ES-I3 (cell line): ENCODE results near the gene AK4.

Experiments
- H3K36me3 ChIP-seq: 2 replicates; pipeline ENCODE4 v1.6.1; 2013; ENCODE audit warnings: mild to moderate bottlenecking, low read length, control low read depth, moderate library complexity; ENCODE audit not compliant: insufficient read depth
- H3K4me1 ChIP-seq: 2 replicates; pipeline ENCODE4 v1.6.1; 2013; ENCODE audit warnings: mild to moderate bottlenecking, control low read depth, low read length; ENCODE audit not compliant: insufficient read depth
- H3K9ac ChIP-seq: 2 replicates; pipeline ENCODE4 v1.6.1; 2013; ENCODE audit warnings: low read depth, mild to moderate bottlenecking, low read length, moderate library complexity
- H3K9me3 ChIP-seq: 2 replicates; pipeline ENCODE4 v1.6.1; 2013; ENCODE audit warnings: mild to moderate bottlenecking, low read length, moderate library complexity; ENCODE audit not compliant: control insufficient read depth, insufficient read depth

AK4 gene

DNA sequence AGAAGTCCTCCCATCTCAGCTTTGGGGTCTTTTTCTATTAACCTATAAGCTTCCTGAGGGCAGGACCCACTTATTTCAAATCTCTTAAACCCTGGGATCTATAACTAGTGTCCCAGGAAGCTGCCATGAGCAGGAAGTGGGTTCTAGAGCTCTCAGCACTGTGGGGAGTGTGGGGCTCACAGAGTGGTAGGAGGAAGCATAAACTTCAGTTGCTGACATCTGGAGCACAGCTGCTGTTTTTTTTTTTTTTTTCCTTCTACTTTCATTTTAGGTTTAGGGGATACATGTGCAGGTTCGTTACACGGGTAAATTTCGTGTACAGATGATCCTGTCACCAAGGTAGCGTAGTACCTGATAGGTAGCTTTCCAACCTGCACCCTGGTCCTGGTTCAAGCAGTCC, 59.3 kb downstream of the AK4 start:
- Histone ChIP-seq H3K9me3 (no peaks in the 10 kb centered on the region), H3K4me1 (peaks cover 17% of the 10 kb centered on the region), H3K36me3 (no peaks in the 10 kb centered on the region), H3K9ac (no peak overlapping the region)

DNA sequence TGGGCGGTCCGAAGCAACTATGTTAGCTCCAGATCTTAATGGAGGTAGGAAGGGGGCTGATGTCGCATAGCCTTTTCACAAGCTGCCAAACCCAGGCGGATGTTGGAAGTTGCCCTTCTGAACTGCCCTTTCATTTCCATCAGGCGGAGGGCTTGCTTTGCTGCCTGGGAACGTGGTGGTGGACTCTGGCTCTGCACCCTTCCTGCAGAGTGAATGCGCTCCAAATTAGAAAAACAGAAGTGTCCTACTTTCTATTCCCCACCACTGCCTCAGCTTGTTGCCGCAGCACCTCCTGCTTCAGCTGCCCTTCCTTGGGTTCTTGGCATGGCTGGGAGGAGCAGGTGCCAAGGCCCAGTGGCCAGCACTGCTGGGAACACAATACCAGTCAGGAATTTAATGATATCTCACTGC, 60.6 kb downstream of the AK4 start:
- H3K4me1 ChIP-seq, result peaks cover 17% of the 10 kb centered on the region
- H3K9ac ChIP-seq, result no peak overlapping the region
- no peaks in the 10 kb centered on the region for H3K9me3 ChIP-seq

GRCh38 chr1:65209005-65209885, 61.2 kb downstream of the AK4 start:
- Histone ChIP-seq H3K9me3 (no peaks in the 10 kb centered on the region), H3K4me1 (peaks cover 17% of the 10 kb centered on the region), H3K9ac (no peak overlapping the region), H3K36me3 (no peaks in the 10 kb centered on the region)

More for the DNA sequence above, 60.6 kb downstream of the AK4 start:
- no peaks in the 10 kb centered on the region for H3K36me3 ChIP-seq

- no peak overlapping the region for H3K9ac ChIP-seq
- H3K36me3 ChIP-seq, result no peaks in the 10 kb centered on the region
- peaks cover 17% of the 10 kb centered on the region for H3K4me1 ChIP-seq
- no peaks in the 10 kb centered on the region for H3K9me3 ChIP-seq
These were observed 62.3 kb downstream of the AK4 start for GRCh38 chr1:65210325-65210724.

GRCh38 chr1:65211331-65211730, 63.3 kb downstream of the AK4 start:
- Histone ChIP-seq H3K9ac (no peak overlapping the region), H3K9me3 (no peaks in the 10 kb centered on the region), H3K36me3 (no peaks in the 10 kb centered on the region), H3K4me1 (peaks cover 19% of the 10 kb centered on the region)

DNA sequence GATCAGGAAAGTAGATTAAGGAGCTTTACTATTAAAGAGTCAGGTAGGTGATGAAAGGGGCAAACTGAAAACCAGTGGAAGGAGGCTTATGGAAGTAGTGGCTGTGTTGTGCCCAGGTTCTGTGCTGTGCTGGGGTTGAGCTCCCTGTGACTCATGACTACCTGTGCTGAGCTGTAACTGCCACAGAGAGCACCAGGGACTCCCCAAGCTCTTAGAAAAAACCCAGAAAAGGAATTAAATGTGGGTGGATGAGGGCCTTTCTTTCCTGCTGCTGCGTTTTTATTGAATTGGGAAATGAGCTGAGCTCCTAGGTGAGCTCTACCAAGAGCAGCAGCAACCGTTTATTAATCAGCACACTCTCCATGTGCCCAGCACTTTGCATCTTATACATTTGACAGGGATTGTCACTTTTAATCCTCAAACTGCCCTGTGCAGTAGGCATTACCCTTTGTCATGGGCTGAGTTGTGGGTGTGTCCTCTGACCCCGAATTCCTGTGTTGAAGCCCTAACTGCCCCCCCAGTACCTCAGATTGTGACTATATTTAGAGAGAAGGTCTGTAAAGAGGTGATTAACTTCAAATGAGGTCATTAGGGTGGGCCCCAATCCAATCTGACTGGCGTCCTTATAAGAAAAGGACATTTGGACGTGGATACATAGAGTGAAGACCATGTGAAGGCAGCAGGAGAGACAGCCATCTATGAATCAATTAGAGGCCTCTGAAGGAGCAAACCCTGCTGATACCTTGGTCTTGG, 65.4 kb downstream of the AK4 start:
- Histone ChIP-seq H3K9me3 (no peaks in the 10 kb centered on the region), H3K9ac (no peak overlapping the region), H3K36me3 (no peaks in the 10 kb centered on the region), H3K4me1 (peaks cover 16% of the 10 kb centered on the region)

- H3K9ac ChIP-seq, result no peak overlapping the region
- no peaks in the 10 kb centered on the region for H3K36me3 ChIP-seq
- no peaks in the 10 kb centered on the region for H3K9me3 ChIP-seq
- peaks cover 15% of the 10 kb centered on the region for H3K4me1 ChIP-seq
These were observed 66.5 kb downstream of the AK4 start for GRCh38 chr1:65214340-65215027.

DNA sequence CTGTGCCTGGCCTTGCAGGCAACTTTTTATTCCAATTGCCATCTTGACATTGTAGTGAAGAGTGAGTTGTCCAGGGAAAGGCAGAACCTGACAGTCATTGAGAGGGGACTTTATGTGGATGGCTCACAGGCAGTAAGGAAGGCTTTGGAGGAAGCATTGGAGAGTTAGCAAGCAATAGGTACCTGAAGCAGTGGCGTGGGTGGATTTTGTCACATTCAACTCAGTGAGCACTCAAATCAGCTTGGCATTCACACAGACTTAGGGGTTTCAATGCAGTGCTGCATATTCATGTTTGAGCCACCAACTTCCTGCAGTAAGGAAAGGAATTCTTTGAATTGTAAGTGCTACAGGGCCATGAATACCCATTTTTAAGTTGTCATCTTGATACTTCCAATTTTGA, 69.0 kb downstream of the AK4 start:
- Histone ChIP-seq H3K9ac (no peak overlapping the region), H3K36me3 (no peaks in the 10 kb centered on the region)

GRCh38 chr1:65221638-65222339, 73.8 kb downstream of the AK4 start:
- H3K36me3 ChIP-seq, result peaks cover 7% of the 10 kb centered on the region; the same call in 1 of the 2 replicates
- no peaks in the 10 kb centered on the region for H3K9me3 ChIP-seq
- H3K9ac ChIP-seq, result no peak overlapping the region
- peaks cover 4% of the 10 kb centered on the region for H3K4me1 ChIP-seq

More for the DNA sequence above, 69.0 kb downstream of the AK4 start:
- Histone ChIP-seq H3K9me3 (no peaks in the 10 kb centered on the region), H3K4me1 (peaks cover 15% of the 10 kb centered on the region)

DNA sequence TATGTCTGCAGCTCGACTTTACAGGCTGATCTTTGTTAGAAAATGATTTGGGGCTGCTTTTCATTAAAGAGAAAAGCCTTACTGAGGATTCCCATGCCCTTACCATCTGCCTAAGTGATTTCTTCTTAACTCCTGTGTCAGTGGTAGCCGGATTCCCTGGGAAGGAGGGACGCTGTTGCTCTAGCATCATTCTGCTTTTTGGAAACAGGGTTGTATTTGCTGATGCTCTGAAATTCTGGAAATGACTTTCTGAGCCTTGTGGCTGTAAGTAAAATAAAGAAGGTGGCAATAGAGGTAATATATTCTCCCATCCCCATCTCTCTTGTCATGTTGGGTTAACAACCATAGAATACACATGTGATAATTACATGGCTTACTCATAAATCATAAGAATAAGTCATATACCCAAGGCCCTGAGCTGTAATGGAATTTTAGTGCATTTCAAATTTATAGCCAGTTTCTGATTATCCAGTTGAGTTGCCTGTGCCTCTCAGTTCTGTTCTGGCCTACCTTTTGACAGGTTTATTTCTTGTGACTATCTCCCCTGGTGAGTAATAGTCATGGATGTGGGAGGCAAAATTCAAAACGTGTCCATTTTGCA, 74.4 kb downstream of the AK4 start:
- no peaks in the 10 kb centered on the region for H3K9me3 ChIP-seq
- peaks cover 7% of the 10 kb centered on the region; the same call in 1 of the 2 replicates for H3K36me3 ChIP-seq
- H3K4me1 ChIP-seq, result no peaks in the 10 kb centered on the region
- no peak overlapping the region for H3K9ac ChIP-seq

GRCh38 chr1:65224681-65225091, 76.7 kb downstream of the AK4 start:
- Histone ChIP-seq H3K4me1 (no peaks in the 10 kb centered on the region), H3K9me3 (no peaks in the 10 kb centered on the region), H3K36me3 (peaks cover 13% of the 10 kb centered on the region), H3K9ac (no peak overlapping the region)

- Histone ChIP-seq H3K9ac (no peak overlapping the region), H3K4me1 (no peaks in the 10 kb centered on the region), H3K9me3 (no peaks in the 10 kb centered on the region), H3K36me3 (peaks cover 13% of the 10 kb centered on the region)
These were observed 77.2 kb downstream of the AK4 start for GRCh38 chr1:65225179-65225578.

GRCh38 chr1:65229201-65229600, 81.2 kb downstream of the AK4 start:
- H3K4me1 ChIP-seq, result no peaks in the 10 kb centered on the region
- H3K9me3 ChIP-seq, result no peaks in the 10 kb centered on the region
- peaks cover 13% of the 10 kb centered on the region for H3K36me3 ChIP-seq
- H3K9ac ChIP-seq, result no peak overlapping the region
